ENCODE results near the gene THOC6.
"Not testable (repeated sequence)": the region's sequence is repeated elsewhere in the genome, so short reads cannot be mapped to it uniquely, and the experiment has no call there.

Gene THOC6

DNA sequence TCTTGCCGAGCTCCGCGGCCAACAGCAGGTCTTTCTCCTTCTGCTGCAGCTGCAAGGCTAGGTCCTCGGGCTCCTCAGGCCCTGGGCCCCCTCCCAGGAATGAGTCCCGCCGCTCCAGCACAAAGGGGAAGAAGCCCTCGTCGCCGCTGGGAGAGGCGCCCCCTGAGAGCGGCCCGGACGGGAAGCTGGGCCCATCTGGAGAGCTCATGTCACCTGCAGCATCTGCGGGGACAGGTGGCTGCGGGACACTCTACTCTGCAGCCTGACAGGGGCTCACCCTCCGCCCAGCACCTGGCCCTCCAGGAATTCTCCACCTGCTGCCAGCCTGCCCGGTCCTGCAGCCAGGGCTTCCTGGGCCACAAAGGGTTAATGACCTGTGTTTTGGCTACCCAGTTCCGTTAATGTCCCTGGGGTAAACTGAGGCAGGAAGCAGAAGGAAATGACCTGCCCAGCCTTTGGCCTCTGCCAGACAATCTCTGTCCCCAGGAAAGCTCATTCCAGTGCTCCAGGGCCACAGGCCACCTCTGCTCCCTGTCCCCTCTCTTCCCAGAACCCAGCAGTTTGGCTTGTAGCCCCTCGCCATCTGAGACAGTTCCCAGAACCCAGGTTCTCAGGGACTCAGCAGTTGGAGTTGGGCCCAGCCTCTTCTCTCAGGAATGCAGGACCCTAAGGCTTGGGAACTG is 11.6 kb downstream of the THOC6 start:
- DNase-seq: no peak

GRCh38 chr16:3035972-3036725 is 12.3 kb downstream of the THOC6 start:
- DNase-seq: no peak

DNA sequence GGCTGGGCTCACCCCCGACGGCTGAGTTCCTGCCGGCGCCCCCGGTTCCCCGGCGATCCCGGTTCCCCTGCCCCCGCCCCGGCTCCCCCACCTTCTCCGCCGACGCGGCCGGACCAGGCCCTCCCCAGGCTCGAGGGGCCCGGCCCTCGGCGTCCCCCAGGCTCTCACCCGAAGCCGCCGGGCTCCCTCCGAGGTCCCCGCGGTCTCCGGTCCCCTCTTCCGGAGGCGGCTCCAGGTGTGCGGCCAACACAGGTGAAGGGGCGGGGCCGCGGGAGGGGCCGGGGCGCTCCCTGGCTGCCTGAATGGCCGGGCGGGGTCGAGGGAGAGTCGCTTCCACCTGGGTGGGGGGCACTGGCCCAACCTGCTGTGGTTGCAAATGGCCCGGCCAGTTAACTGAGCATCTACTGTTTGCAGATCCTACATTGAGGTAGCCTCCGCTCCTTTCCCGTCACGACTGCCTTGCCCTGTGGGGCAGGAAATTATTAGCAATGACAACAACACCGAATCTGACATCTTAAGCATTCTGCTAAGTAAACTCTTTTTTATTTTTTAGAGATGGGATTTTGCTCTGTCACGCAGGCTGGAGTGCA is 13.0 kb downstream of the THOC6 start, which contains the start of gene BICDL2:
BICDL2 (minus strand) TSS at position 219 of the 590 bp plus-strand sequence. CDS start 1,448 bp downstream, outside the sequence.
- DNase-seq: no peak

GRCh38 chr16:3038256-3038655 is 14.4 kb downstream of the THOC6 start:
- DNase-seq: no peak

GRCh38 chr16:3038896-3039295 is 15.1 kb downstream of the THOC6 start:
- DNase-seq: no peak

DNA sequence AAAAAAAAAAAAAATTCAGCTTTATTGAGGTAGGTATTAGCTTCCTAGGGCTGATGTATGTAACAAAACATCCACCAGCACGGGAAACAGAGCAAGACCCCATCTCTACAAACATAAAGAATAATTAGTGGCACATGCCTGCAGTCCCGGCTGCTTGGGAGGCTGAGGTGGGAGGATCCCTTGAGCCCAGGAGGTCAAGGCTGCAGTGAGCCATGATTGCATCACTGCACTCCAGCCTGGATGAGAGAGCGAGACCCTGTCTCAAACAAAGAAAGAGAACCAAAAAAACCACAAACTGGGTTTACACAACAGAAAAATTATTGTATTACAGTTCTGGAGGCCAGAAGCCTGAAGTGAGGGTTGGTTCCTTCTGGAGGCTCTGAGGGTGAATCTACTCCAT is 18.5 kb downstream of the THOC6 start:
- no peak for DNase-seq

DNA sequence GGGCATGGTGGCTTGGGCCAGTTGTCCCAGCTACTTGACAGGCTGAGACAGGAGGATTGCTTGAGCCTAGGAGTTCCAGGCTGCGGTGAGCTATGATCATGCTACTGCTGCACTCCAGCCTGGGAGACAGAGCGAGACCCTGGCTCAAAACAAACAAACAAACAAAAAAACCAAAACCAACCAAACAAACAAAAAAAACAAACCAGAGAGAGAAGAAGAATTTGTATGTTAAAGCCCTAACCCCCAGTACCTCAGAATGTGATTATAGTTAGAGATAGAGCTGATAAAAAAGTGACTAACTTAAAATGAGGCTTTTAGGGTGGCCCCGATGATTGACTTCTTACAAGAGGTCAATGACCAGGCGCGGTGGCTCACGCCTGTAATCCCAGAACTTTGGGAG is 20.9 kb downstream of the THOC6 start:
- no peak for DNase-seq

DNA sequence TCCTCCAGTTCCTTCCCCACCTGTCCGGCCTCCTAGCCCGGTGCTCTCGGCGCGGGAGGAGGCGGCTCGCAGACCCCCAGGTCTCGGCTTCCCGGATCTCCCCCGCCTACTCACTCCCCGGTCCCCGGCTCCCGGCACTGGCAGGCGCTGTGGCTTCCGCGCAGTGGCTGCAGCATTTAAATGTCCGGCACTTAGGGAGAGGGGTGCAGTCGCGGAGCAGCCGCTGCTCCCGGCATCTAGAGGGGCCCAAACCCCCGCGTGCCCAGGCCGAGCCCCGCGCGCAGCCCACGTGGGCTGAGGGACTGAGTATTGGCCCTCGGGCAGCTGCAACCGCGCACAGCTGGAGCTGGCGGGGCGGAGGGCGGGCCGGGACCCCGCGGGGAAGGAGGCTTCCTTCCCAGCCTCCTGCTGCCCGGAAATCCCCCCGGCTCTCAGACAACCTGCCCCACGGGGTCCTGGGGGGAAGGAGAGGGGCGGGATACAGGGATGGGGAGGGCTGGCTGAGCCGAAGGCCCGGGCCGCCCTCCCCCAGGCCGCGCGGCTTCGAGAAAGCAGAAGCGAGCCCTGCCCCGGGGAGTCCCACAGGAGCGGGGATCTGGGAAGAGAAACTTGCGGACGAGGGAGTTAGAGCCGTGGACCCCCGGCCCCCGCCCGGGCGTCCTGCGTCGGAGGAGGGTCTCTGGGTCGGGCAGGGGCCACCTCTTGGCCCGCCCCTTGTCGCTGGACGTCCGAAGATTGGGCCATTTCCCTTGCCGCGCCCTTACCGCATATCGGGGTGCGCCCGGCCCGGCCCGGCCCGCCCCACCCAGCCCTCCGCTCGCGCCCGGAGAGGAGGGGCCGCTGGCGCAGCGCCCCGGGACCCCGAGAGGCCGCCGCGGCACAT is 22.2 kb downstream of the THOC6 start, which contains the start of gene MMP25:
MMP25 (plus strand) TSS at position 804 of the 883 bp plus-strand sequence. CDS start 357 bp downstream, outside the sequence.
- peak in 1 of 2 experiments; percentile 25 for DNase-seq

GRCh38 chr16:3046641-3047386 is 23.0 kb downstream of the THOC6 start:
- DNase-seq: no peak

- DNase-seq: no peak
Observed at GRCh38 chr16:3047387-3047720, 23.5 kb downstream of the THOC6 start.

DNA sequence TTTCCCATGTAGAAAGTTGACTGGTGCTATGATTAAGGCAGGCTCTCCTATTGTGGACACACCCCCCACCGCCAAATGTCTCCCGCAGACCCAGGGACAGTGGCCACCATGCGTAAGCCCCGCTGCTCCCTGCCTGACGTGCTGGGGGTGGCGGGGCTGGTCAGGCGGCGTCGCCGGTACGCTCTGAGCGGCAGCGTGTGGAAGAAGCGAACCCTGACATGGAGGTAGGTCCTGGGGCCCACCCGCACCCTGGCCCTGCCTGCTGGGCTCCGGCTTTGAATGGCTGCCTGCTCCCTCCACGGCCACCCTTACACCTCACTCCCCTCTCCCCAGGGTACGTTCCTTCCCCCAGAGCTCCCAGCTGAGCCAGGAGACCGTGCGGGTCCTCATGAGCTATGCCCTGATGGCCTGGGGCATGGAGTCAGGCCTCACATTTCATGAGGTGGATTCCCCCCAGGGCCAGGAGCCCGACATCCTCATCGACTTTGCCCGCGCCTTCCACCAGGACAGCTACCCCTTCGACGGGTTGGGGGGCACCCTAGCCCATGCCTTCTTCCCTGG is 26.2 kb downstream of the THOC6 start:
- no peak for DNase-seq

DNA sequence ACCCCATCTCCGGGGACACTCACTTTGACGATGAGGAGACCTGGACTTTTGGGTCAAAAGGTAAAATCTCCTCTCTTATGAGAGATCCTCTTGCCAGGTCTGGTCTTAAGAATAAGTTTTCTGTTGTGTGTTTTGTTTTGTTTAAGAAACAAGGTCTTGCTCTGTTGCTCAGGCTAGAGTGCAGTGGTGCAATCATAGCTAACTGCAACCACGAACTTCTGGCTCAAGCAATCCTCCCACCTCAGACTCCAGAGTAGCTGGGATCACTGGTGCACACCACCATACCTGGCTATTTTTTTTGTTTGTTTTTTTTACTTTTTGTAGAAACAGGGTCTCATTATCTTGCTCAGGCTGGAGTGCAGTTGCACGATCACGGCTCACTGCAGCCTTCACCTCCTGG is 26.7 kb downstream of the THOC6 start:
- DNase-seq: no peak

- DNase-seq: no peak
Observed at GRCh38 chr16:3051009-3051408, 27.2 kb downstream of the THOC6 start.

DNA sequence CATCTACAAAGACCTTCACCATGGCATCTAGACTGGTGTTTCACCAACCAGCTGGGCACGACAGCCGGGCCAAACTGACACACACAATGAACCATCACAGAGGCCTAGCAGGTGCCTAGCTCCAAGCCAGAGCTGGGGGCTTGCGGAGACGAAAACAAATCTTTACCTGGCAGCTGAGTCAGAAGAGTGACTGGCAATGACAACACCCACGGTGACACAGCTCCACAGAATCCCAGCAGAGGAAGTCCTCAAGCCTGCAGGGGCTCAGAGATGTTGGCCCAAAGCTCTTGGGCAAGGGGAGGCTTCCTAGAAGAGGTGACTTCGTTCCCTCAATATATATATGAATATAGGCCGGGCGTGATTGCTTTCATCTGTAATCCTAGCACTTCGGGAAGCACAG is 27.7 kb downstream of the THOC6 start:
- DNase-seq: no peak

GRCh38 chr16:3052571-3053329 is 28.9 kb downstream of the THOC6 start:
- not testable (repeated sequence) for DNase-seq

DNA sequence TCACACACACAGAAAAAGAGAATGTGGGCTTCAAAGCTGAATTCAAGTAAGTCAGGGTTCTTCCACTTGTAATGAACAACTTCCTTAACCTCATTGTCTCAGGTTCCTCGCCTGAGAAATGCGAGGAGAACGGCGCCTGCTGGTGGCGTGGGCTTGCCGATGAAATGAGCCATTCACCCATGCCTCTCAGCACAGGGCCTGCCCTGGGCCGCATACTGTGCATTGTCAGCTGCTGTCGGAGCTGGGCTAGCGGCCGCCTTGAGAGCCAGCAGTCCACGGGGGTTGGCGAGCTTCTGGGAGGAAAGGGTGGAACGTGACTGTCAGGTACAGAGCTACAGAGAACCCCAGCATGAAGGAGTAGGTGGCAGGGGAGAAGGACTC is 29.5 kb downstream of the THOC6 start:
- DNase-seq: not testable (repeated sequence)

- DNase-seq: peak; percentile 84 to 87
Observed at GRCh38 chr16:3054965-3055733, 31.3 kb downstream of the THOC6 start.

DNA sequence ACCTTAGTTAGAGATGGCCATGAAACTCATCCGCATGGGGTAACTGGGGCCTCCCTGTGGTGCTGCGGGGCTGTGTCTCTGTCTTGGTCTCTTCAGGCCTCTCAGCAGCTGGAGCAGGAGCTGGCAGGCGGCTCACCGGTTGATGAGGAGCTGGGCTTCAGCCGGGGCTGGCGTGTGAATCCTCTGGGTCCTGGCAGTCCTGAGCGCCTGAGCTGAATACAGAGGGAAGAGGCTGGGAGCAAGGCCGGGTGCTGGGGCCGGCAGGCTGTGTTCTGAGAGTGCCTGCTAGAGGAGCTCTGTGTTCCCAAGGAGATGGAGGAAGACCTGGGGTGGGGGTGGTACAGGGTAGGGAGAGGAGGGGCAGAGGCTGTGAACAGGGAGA is 31.9 kb downstream of the THOC6 start:
- DNase-seq: not testable (repeated sequence)

DNA sequence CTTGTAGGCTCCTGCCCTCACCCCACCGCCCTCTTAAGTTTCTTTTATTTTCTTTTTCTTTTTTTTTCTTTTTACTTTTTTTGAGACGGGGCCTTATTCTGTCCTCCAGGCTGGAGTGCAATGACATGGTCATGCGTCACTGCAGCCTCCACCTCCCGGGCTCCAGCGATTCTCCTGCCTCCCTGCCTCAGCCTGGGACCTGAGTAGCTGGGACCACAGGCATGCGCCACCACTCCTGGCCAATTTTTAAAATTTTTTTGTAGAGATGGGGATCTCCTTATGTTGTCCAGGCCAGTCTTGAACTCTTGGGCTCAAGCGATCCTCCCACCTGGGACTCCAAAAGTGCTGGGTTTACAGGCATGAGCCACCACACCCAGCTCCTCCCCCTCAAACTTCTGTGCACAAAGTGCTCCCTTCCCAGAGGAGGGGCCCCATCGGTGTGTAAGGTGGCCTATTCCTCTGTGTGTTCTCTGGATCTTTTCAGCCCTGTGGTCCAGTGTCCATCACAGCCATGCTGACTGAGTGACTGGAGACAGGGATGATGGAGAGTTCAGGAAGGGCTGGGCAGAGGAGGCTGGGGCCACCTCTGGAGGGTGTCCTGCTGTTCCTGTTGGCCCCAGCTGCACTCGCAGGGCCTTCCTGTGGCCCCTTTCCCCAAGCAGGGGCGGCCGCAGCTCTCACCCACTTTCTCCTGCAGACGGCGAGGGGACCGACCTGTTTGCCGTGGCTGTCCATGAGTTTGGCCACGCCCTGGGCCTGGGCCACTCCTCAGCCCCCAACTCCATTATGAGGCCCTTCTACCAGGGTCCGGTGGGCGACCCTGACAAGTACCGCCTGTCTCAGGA is 32.7 kb downstream of the THOC6 start:
- DNase-seq: no peak

Measured in Kasumi-1 (cell line).